GM23338 (cell line): ENCODE results near the gene FGG. TPM values are rescaled to one million over a fixed set of nuclear protein-coding genes. Genes with fewer than 3 reads are reported as not detected.

Source experiments
- ATAC-seq: fragments of 200-7000 bp; cut with Tn5 transposase; 3 replicates; pipeline ENCODE4 v1.9.1; 2020
- DNase-seq: peaks from one replicate; pipeline ENCODE4 v3.0.0-alpha.2; 2015; ENCODE audit warnings: low spot score
- H2AFZ ChIP-seq: fragments of 200-600 bp; sonication (generic); 2 replicates; pipeline ENCODE4 v1.8.0; 2016; ENCODE audit warnings: antibody characterized with exemption, mild to moderate bottlenecking, moderate library complexity
- H3F3A ChIP-seq: fragments of 200-600 bp; sonication (generic); replicated peaks from 2 replicates; pipeline ENCODE4 v1.8.0; 2017; ENCODE audit warnings: antibody characterized with exemption, mixed run types, low read depth
- H3K27ac ChIP-seq: fragments of 200-600 bp; sonication (generic); 2 replicates; pipeline ENCODE4 v1.6.1; 2016; ENCODE audit warnings: low read depth
- H3K27me3 ChIP-seq: fragments of 200-600 bp; sonication (generic); 2 replicates; pipeline ENCODE4 v1.8.0; 2016; ENCODE audit warnings: mild to moderate bottlenecking, mixed run types, moderate library complexity; ENCODE audit not compliant: insufficient read depth
- H3K36me3 ChIP-seq: fragments of 200-600 bp; sonication (generic); 2 replicates; pipeline ENCODE4 v1.8.0; 2016; ENCODE audit warnings: mild to moderate bottlenecking; ENCODE audit not compliant: insufficient read depth
- H3K4me1 ChIP-seq: fragments of 200-600 bp; sonication (generic); 2 replicates; pipeline ENCODE4 v1.8.0; 2016; ENCODE audit warnings: mild to moderate bottlenecking, moderate library complexity; ENCODE audit not compliant: insufficient read depth
- H3K4me2 ChIP-seq: fragments of 200-600 bp; sonication (generic); 2 replicates; pipeline ENCODE4 v1.7.1; 2017; ENCODE audit warnings: mixed run types
- H3K4me3 ChIP-seq: fragments of 200-600 bp; sonication (generic); 2 replicates; pipeline ENCODE4 v1.6.1; 2016; ENCODE audit warnings: mixed run types
- H3K79me2 ChIP-seq: fragments of 200-600 bp; sonication (generic); replicated peaks from 2 replicates; pipeline ENCODE4 v1.8.0; 2017; ENCODE audit warnings: mild to moderate bottlenecking; ENCODE audit not compliant: insufficient read depth
- H3K9me2 ChIP-seq: fragments of 200-600 bp; sonication (generic); 2 replicates; pipeline ENCODE4 v1.8.0; 2017; ENCODE audit not compliant: insufficient read depth
- H4K20me1 ChIP-seq: fragments of 200-600 bp; sonication (generic); replicated peaks from 2 replicates; pipeline ENCODE4 v1.8.0; 2017; ENCODE audit warnings: mild to moderate bottlenecking; ENCODE audit not compliant: insufficient read depth
- H3K27ac Mint-ChIP-seq: 2 replicates; pipeline ENCODE4 v1.8.0; 2020; ENCODE audit warnings: inconsistent platforms, mild to moderate bottlenecking, moderate library complexity, mixed read lengths
- H3K27me3 Mint-ChIP-seq: 3 replicates; pipeline ENCODE4 v1.8.0; 2022; ENCODE audit warnings: low read depth, mild to moderate bottlenecking, moderate library complexity, mixed read lengths, inconsistent platforms; ENCODE audit not compliant: insufficient read depth, poor library complexity
- H3K36me3 Mint-ChIP-seq: 3 replicates; pipeline ENCODE4 v1.8.0; 2021; ENCODE audit warnings: low read depth, mild to moderate bottlenecking, inconsistent platforms, moderate library complexity, mixed read lengths
- H3K4me1 Mint-ChIP-seq: 3 replicates; pipeline ENCODE4 v1.8.0; 2020; ENCODE audit warnings: mild to moderate bottlenecking, inconsistent platforms, mixed read lengths
- H3K4me3 Mint-ChIP-seq: 3 replicates; pipeline ENCODE4 v1.8.0; 2021; ENCODE audit warnings: moderate library complexity, mild to moderate bottlenecking, inconsistent platforms, mixed read lengths
- H3K9me3 Mint-ChIP-seq: 3 replicates; pipeline ENCODE4 v1.8.0; 2020; ENCODE audit warnings: moderate library complexity, mild to moderate bottlenecking, inconsistent platforms, mixed read lengths
- CREB1 ChIP-seq: fragments of 250-450 bp; sonication (Bioruptor Pico); IDR thresholded peaks from 2 replicates; pipeline ENCODE4 v1.5.0; 2020; ENCODE audit warnings: low read depth, mild to moderate bottlenecking, moderate library complexity
- CTCF ChIP-seq, 2 experiments: fragments of 200-600 bp in 1 of 2; sonication (generic) in 1 of 2; conservative IDR thresholded peaks; 2 replicates each; pipeline versions ENCODE4 v1.5.1 to v1.6.1; 2016 to 2017; ENCODE audit warnings: antibody characterized with exemption in 2 of 2, low read depth in 2 of 2, mild to moderate bottlenecking in 2 of 2, moderate library complexity in 1 of 2
- ETS1 ChIP-seq: IDR thresholded peaks from 2 replicates; pipeline ENCODE4 v1.6.1; 2016; ENCODE audit warnings: antibody characterized with exemption
- EZH2 ChIP-seq: fragments of 200-600 bp; sonication (generic); IDR thresholded peaks from one replicate; pipeline ENCODE4 v1.8.0; 2017; ENCODE audit warnings: antibody characterized with exemption, mild to moderate bottlenecking, low read depth; ENCODE audit not compliant: unreplicated experiment
- EZH2phosphoT487 ChIP-seq: fragments of 200-600 bp; sonication (generic); IDR thresholded peaks from one replicate; pipeline ENCODE4 v1.8.1; 2018; ENCODE audit warnings: antibody characterized with exemption; ENCODE audit not compliant: unreplicated experiment
- JUNB ChIP-seq: IDR thresholded peaks from one replicate; pipeline ENCODE4 v1.6.1; 2016; ENCODE audit warnings: antibody characterized with exemption; ENCODE audit not compliant: unreplicated experiment
- NANOG ChIP-seq: IDR thresholded peaks from 2 replicates; pipeline ENCODE4 v1.6.1; 2016; ENCODE audit warnings: antibody characterized with exemption, borderline replicate concordance
- POLR2AphosphoS5 ChIP-seq: IDR thresholded peaks from 2 replicates; pipeline ENCODE4 v1.6.1; 2016; ENCODE audit warnings: antibody characterized with exemption, low read depth
- REST ChIP-seq: IDR thresholded peaks from one replicate; pipeline ENCODE4 v1.6.1; 2018; ENCODE audit warnings: antibody characterized with exemption; ENCODE audit not compliant: unreplicated experiment
- STAT1 ChIP-seq: IDR thresholded peaks from one replicate; pipeline ENCODE4 v1.6.1; 2016; ENCODE audit warnings: antibody characterized with exemption; ENCODE audit not compliant: unreplicated experiment
- ZNF114 ChIP-seq: fragments of 250-450 bp; sonication (Bioruptor Pico); IDR thresholded peaks from 2 replicates; pipeline ENCODE4 v1.5.0; 2020; ENCODE audit warnings: mild to moderate bottlenecking, moderate library complexity
- ZNF331 ChIP-seq: fragments of 250-450 bp; sonication (Bioruptor Pico); IDR thresholded peaks from 2 replicates; pipeline ENCODE4 v1.5.0; 2020; ENCODE audit warnings: low read depth, mild to moderate bottlenecking, moderate library complexity
- ZNF462 ChIP-seq: fragments of 250-450 bp; sonication (Bioruptor Pico); IDR thresholded peaks from 2 replicates; pipeline ENCODE4 v1.5.0; 2020; ENCODE audit warnings: mild to moderate bottlenecking, moderate library complexity
- polyA plus RNA-seq: library from polyadenylated mRNA; unstranded; fragments of >200 nt; fragmentation: Nextera tagmentation; extraction: Ambion mirVana; gene quantifications from 2 replicates; pipeline ENCODE4 v1.2.1, GENCODE V29; 2016
- total RNA-seq: library from RNA; depleted of rRNA; stranded (reverse); fragments of >200 nt; shearing (Covaris generic); gene quantifications from 2 replicates; pipeline ENCODE4 v1.2.3, GENCODE V29; 2014

Gene FGG
- total and polyA plus RNA-seq, 2 experiments from 2014 or later: not detected

GRCh38 chr4:154609532-154609931, 2.9 kb downstream of the FGG start:
- ATAC-seq (no peak), DNase-seq (no peak)
- no peaks in the 10 kb centered on the region for H3K27me3 Mint-ChIP-seq
- no peaks in the 10 kb centered on the region for H3F3A ChIP-seq
- H3K4me1 ChIP-seq: no peaks in the 10 kb centered on the region
- H3K9me2 ChIP-seq: no peaks in the 10 kb centered on the region
- no peak overlapping the region for H3K27ac Mint-ChIP-seq
- no peak overlapping the region for H3K4me2 ChIP-seq
- H3K79me2 ChIP-seq: no peaks in the 10 kb centered on the region
- H2AFZ ChIP-seq: no peak overlapping the region
- no peaks in the 10 kb centered on the region for H3K36me3 ChIP-seq
- H3K4me1 Mint-ChIP-seq: peaks cover 3% of the 10 kb centered on the region; the same call in 2 of the 3 replicates
- no peak overlapping the region for H3K4me3 ChIP-seq
- H3K36me3 Mint-ChIP-seq: no peaks in the 10 kb centered on the region
- no peak overlapping the region for H3K27ac ChIP-seq
- no peaks in the 10 kb centered on the region for H3K9me3 Mint-ChIP-seq
- H3K27me3 ChIP-seq: no peaks in the 10 kb centered on the region
- H3K4me3 Mint-ChIP-seq: no peak overlapping the region
- TF ChIP-seq NANOG (no peak), POLR2AphosphoS5 (no peak), EZH2phosphoT487 (no peak), CTCF (conservative IDR thresholded peaks at IDR 0.05; ENCODE audit: low read depth in 2 of 2) (no peak), CREB1 (CRISPR knock-in tag) (no peak), ZNF462 (CRISPR knock-in tag) (no peak), ZNF331 (CRISPR knock-in tag) (no peak), JUNB (no peak), ZNF114 (CRISPR knock-in tag) (no peak), EZH2 (no peak), STAT1 (no peak), REST (no peak), ETS1 (no peak)
- no peaks in the 10 kb centered on the region for H4K20me1 ChIP-seq
